Panc1 (cell line): Measurements from ENCODE around the gene STAT3. TPM values are rescaled to one million over a fixed set of nuclear protein-coding genes. Genes with fewer than 3 reads are reported as not detected.

Experiments
- ATAC-seq: fragments of 200-7000 bp; cut with Tn5 transposase; 2 replicates; pipeline ENCODE4 v1.9.1; 2020; ENCODE audit warnings: mild to moderate bottlenecking, moderate library complexity
- BruUV-seq: library from RNA; stranded (reverse); fragments of 400-500 nt; replicated peaks from 2 replicates; lab custom pipeline; 2021; lab: Mats Ljungman, UMichigan
- CTCF ChIA-PET: fragments of 300-600 bp; sonication (Branson Sonifier 250); formaldehyde crosslinking; loops from one replicate; lab custom pipeline; 2022; ENCODE audit warnings: antibody characterized with exemption; lab: Charles Lee
- POLR2A ChIA-PET: fragments of 300-600 bp; sonication (Branson Sonifier 250); formaldehyde crosslinking; loops from one replicate; lab custom pipeline; 2022; ENCODE audit warnings: antibody characterized with exemption; lab: Charles Lee
- DNase-seq: peaks from one replicate; pipeline ENCODE4 v3.0.0-alpha.2; 2010; ENCODE audit warnings: low read depth, low spot score
- H3K27ac ChIP-seq: 2 replicates; pipeline ENCODE4 v1.5.1; 2011; ENCODE audit warnings: mild to moderate bottlenecking, low read length, inconsistent platforms
- H3K27me3 ChIP-seq: fragments of 200-500 bp; sonication (Bioruptor generic); 2 replicates; pipeline ENCODE4 v1.6.0; 2014; ENCODE audit warnings: low read length, inconsistent platforms; ENCODE audit not compliant: control insufficient read depth, insufficient read depth
- H3K36me3 ChIP-seq: fragments of 200-500 bp; sonication (Bioruptor generic); 2 replicates; pipeline ENCODE4 v1.5.1; 2014; ENCODE audit warnings: inconsistent platforms, mild to moderate bottlenecking, low read length, moderate library complexity; ENCODE audit not compliant: control insufficient read depth, insufficient read depth
- H3K4me1 ChIP-seq: 2 replicates; pipeline ENCODE4 v1.5.1; 2011; ENCODE audit warnings: inconsistent platforms, mild to moderate bottlenecking, low read length, moderate library complexity; ENCODE audit not compliant: control insufficient read depth, insufficient read depth
- H3K4me3 ChIP-seq, 2 experiments: 2 replicates each; pipeline ENCODE4 v1.5.1; 2011 to 2012; ENCODE audit warnings: low read depth in 2 of 2, low read length in 2 of 2, mild to moderate bottlenecking in 2 of 2, inconsistent platforms in 1 of 2, moderate library complexity in 1 of 2
- H3K9me3 ChIP-seq: fragments of 200-500 bp; sonication (Bioruptor generic); 2 replicates; pipeline ENCODE4 v1.5.1; 2014; ENCODE audit warnings: low read depth, mild to moderate bottlenecking, inconsistent platforms, low read length, moderate library complexity; ENCODE audit not compliant: control insufficient read depth, insufficient read depth
- POLR2AphosphoS5 ChIP-seq: IDR thresholded peaks from 2 replicates; pipeline ENCODE4 v1.6.1; 2012; ENCODE audit warnings: mild to moderate bottlenecking, low read depth, low read length, moderate library complexity
- SIN3A ChIP-seq: IDR thresholded peaks from 2 replicates; pipeline ENCODE4 v1.6.1; 2012; ENCODE audit warnings: low read depth, mild to moderate bottlenecking, low read length, moderate library complexity, borderline replicate concordance; ENCODE audit not compliant: insufficient read depth
- TCF7L2 ChIP-seq: IDR thresholded peaks from 2 replicates; pipeline ENCODE4 v1.6.1; 2011; ENCODE audit warnings: mild to moderate bottlenecking, low read depth, low read length, inconsistent platforms
- in situ Hi-C: cut with HindIII; loops from 2 replicates; pipeline ENCODE4 v1.10.0; 2016; ENCODE audit warnings: low sequenced_read_pairs, low pct_unique_long_range_greater_than_20kb
- intact Hi-C: fragments of 100-400 bp; cut with micrococcal nuclease; formaldehyde crosslinking; loops from one replicate; pipeline ENCODE4 v1.10.0; 2022; ENCODE audit not compliant: unreplicated experiment
- total RNA-seq: library from RNA; stranded (reverse); gene quantifications from one replicate; pipeline ENCODE4 v1.2.1, GENCODE V29; 2021; ENCODE audit not compliant: unreplicated experiment
- TF ChIP-seq, protein P1 (sequence below): fragments of 450-650 bp; IDR thresholded peaks from 2 replicates; pipeline ENCODE4 v1.5.1; 2017; ENCODE audit warnings: mild to moderate bottlenecking
- TF ChIP-seq, protein P2 (sequence below), 2 experiments: IDR thresholded peaks; 2 replicates each; pipeline ENCODE4 v1.6.1; 2011 to 2012; ENCODE audit warnings: low read depth in 2 of 2, control low read depth in 1 of 2, low read length in 1 of 2, mild to moderate bottlenecking in 1 of 2, moderate library complexity in 1 of 2; ENCODE audit not compliant: insufficient read depth in 1 of 2

Gene STAT3
- total RNA-seq, 1 experiment from 2014 or later: 287 TPM

DNA sequence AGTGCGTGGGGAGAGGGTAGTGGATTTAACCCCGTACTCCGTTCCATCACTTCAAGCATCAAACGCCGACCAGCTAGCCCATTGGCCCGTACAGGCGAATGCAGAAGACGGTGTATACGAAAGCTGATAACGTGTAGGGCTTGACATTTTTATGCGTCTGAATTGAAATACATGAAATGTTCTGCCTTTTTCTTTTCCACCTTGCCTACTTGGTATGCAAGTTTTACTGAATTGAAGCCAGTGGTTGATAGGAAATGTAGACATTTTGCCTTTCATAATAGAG lies 834 bp upstream of the STAT3 start:
- Histone ChIP-seq H3K36me3 (no peaks in the 10 kb centered on the region; the same call in none of the 2 replicates), H3K4me3 (peak overlapping the region; percentile 46 to 63), H3K9me3 (no peaks in the 10 kb centered on the region), H3K4me1 (peaks cover 17% of the 10 kb centered on the region), H3K27ac (peak overlapping the region; percentile 95), H3K27me3 (no peaks in the 10 kb centered on the region)
- peak; percentile 4; the same call in 1 of the 2 replicates for TF ChIP-seq TCF7L2
- TF ChIP-seq, protein P1, sequence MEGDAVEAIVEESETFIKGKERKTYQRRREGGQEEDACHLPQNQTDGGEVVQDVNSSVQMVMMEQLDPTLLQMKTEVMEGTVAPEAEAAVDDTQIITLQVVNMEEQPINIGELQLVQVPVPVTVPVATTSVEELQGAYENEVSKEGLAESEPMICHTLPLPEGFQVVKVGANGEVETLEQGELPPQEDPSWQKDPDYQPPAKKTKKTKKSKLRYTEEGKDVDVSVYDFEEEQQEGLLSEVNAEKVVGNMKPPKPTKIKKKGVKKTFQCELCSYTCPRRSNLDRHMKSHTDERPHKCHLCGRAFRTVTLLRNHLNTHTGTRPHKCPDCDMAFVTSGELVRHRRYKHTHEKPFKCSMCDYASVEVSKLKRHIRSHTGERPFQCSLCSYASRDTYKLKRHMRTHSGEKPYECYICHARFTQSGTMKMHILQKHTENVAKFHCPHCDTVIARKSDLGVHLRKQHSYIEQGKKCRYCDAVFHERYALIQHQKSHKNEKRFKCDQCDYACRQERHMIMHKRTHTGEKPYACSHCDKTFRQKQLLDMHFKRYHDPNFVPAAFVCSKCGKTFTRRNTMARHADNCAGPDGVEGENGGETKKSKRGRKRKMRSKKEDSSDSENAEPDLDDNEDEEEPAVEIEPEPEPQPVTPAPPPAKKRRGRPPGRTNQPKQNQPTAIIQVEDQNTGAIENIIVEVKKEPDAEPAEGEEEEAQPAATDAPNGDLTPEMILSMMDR: no peak
- ATAC-seq: peak; percentile 44
- no peak for DNase-seq
- CTCF ChIA-PET: interaction anchor here (1.1 kb wide), 1 partner anchor 175 kb away, joined by 3 read pairs; no protein-coding TSS in a partner anchor
- in situ Hi-C loops (no loop called here), intact Hi-C loops (loop anchor here (10.0 kb wide), 1 partner anchor 64 kb away; no protein-coding TSS in a partner anchor)
- POLR2A ChIA-PET: interaction anchor here (1.0 to 1.6 kb wide), 3 partner anchors 9 to 34 kb away, joined by 3 read pairs; partner anchors contain the start of gene CAVIN1
- TSS peak; percentile 99 for BruUV-seq

DNA sequence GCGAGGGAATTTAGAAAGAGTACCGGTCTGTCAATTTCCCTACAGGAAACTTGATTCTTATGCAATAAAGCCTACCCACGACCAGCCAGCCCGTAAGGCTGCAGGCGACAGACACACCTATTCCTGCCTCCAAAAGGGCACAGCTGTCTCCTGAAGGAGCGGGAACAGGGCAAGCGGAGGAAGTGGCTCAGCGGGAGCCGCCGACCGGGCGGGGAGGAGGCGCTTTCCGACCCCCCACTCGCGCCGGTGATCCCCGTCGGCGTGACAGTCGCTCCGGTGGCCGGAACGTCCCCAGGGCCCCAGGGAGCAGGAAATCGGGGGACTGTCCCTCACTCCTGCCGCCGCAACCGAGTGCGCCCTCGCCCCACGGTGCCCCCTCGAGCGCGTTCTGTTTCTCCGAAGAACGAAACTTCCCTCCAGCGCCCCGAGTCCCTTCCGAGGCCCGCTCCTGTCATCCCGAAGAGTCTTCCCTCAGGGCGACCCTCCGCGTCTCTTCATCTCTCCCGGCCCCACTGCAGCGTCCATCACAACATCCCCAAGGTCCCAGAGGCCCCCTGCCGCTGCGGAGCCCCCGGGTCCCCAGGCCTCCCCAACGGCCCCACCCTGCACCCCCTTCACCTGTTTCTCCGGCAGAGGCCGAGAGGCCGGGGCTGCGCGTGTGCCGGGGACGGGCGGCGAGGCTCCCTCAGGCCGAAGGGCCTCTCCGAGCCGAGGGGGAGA lies 421 bp downstream of the STAT3 start:
- intact Hi-C loops: loop anchor here (10.0 kb wide), 1 partner anchor 63 kb away; no protein-coding TSS in a partner anchor

More for the DNA sequence above, 421 bp downstream of the STAT3 start:
- no peak; the same call in 1 of the 2 replicates for ATAC-seq
- peaks cover 27% of the 10 kb centered on the region for H3K4me1 ChIP-seq
- no peak for DNase-seq
- peak overlapping the region; percentile 66 to 93 for H3K4me3 ChIP-seq
- ChIA-PET CTCF (interaction anchor here (1.1 kb wide), 1 partner anchor 176 kb away, joined by 3 read pairs; no protein-coding TSS in a partner anchor), POLR2A (interaction anchor here (1.3 kb wide), 1 partner anchor 35 kb away, joined by 3 read pairs; the partner anchor contains the start of gene CAVIN1)
- TF ChIP-seq POLR2AphosphoS5 (no peak), SIN3A (no peak; the same call in 1 of the 2 replicates), TCF7L2 (no peak)
- TF ChIP-seq, protein P1: no peak
- TF ChIP-seq, protein P2, sequence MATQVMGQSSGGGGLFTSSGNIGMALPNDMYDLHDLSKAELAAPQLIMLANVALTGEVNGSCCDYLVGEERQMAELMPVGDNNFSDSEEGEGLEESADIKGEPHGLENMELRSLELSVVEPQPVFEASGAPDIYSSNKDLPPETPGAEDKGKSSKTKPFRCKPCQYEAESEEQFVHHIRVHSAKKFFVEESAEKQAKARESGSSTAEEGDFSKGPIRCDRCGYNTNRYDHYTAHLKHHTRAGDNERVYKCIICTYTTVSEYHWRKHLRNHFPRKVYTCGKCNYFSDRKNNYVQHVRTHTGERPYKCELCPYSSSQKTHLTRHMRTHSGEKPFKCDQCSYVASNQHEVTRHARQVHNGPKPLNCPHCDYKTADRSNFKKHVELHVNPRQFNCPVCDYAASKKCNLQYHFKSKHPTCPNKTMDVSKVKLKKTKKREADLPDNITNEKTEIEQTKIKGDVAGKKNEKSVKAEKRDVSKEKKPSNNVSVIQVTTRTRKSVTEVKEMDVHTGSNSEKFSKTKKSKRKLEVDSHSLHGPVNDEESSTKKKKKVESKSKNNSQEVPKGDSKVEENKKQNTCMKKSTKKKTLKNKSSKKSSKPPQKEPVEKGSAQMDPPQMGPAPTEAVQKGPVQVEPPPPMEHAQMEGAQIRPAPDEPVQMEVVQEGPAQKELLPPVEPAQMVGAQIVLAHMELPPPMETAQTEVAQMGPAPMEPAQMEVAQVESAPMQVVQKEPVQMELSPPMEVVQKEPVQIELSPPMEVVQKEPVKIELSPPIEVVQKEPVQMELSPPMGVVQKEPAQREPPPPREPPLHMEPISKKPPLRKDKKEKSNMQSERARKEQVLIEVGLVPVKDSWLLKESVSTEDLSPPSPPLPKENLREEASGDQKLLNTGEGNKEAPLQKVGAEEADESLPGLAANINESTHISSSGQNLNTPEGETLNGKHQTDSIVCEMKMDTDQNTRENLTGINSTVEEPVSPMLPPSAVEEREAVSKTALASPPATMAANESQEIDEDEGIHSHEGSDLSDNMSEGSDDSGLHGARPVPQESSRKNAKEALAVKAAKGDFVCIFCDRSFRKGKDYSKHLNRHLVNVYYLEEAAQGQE (IDR thresholded peaks at IDR 0.05; ENCODE audit: insufficient read depth in 1 of 2, low read depth in 2 of 2, low read length in 1 of 2): no peak
- H3K36me3 ChIP-seq: no peaks in the 10 kb centered on the region; the same call in none of the 2 replicates
- H3K9me3 ChIP-seq: no peaks in the 10 kb centered on the region
- peak overlapping the region; percentile 91 for H3K27ac ChIP-seq
- BruUV-seq: no TSS peak
- in situ Hi-C loops: no loop called here
- no peaks in the 10 kb centered on the region for H3K27me3 ChIP-seq
